HG02852 (cell line): Measurements from ENCODE around the gene UBP1.
"Not testable (repeated sequence)": the region's sequence is repeated elsewhere in the genome, so short reads cannot be mapped to it uniquely, and the experiment has no call there.

Experiments
- ATAC-seq: cut with Tn5 transposase; IDR thresholded peaks from one replicate; pipeline ENCODE4 v1.9.1; 2021; ENCODE audit warnings: mild to moderate bottlenecking, moderate library complexity; ENCODE audit not compliant: unreplicated experiment

UBP1 gene

GRCh38 chr3:33437556-33438283, 2.5 kb downstream of the UBP1 start:
- no peak for ATAC-seq

GRCh38 chr3:33433843-33434242, 6.4 kb downstream of the UBP1 start:
- no peak for ATAC-seq

DNA sequence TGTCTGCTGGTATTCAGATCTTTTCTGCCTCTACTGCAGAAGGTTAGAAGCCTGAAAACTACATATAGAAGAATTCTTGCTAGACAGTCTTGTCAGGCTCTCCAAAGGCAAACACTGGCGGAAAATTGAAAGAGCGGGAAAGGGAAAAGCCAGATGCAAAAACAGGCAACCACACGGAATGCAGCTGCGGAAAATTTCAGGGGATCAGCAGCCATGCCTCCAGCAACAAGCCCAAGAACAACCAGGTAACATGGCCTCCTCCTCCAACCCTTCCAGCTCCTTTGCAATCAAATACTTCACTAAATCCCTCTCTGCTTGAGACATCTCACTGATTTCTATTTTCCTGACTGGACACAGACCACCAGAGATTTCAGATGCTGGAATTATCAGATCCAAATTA, 9.6 kb downstream of the UBP1 start:
- no peak for ATAC-seq

- ATAC-seq = no peak
Observed at GRCh38 chr3:33430061-33430460, 10.1 kb downstream of the UBP1 start.

DNA sequence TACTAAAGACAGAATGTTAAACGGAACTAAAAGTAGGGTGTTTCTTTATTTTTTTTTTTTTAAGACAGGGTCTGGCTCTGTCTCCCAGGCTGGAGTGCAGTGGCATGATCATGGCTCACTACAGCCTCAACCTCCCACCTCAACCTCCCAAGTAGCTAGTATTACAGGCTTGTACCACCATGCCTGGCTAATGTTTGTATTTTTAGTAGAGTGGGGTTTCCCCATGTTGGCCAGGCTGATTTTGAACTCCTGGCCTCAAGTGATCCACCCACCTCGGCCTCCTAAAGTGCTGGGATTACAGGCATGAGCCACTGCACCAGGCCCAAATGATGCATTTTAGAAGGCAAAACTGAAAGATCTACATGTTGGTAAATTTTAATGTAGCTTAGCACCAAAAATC, 10.9 kb downstream of the UBP1 start:
- ATAC-seq = not testable (repeated sequence)

DNA sequence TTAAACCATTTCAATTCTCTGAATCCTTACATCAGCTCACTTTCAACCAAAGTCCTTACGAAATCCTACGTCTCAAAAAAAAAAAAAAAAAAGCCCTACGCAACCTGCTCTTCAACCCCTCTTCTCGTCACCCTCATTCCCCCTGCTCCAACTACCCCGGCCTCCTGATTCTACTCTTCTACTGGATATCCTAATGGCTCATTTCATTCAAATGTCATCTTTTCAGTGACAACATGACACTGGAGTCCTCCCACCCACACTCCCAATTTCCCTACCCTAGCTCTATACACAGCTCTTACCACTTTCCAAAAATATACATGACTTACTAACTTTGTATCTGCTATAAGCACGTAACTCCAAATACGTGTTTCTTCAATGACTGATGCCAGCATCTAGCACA, 11.5 kb downstream of the UBP1 start:
- ATAC-seq = no peak

- ATAC-seq = no peak
Observed at GRCh38 chr3:33426630-33427317, 13.4 kb downstream of the UBP1 start.

DNA sequence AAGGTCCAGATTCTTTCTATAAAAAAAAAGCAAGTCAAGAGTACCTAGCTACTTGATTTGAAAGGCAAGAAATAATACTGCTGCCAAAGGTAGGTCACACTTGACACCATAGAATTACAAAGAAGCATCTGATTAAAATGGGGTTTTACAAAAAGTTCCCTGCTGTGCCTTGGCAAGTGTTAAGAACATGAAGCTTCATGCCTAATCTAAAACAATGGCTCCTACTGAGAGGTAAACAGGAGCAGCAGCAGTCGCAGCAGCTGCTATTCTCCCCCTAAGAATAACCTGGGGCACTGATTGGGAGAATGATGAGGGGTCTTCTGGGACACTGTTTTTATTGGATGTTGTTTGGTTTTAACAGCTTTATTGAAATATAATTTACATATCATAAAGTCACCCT, 14.1 kb downstream of the UBP1 start:
- ATAC-seq = no peak

DNA sequence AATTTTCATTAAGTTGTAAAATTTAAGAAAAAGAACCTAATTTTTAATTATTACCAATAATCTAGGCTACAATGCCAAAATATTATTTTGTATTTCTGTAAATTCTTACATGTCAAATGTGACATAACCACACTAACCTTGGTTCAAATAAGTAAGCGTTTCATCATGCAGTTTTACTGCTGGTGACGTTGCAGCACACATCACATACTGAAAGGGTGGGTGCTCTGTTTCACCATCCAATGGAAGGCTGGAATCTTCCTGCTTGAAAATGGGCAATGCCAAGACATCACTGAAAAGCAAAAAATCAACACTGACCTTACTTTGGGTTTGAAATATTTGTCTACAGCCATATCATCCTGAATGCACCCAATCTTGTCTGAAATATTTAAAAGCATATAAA, 14.8 kb downstream of the UBP1 start:
- ATAC-seq = no peak

DNA sequence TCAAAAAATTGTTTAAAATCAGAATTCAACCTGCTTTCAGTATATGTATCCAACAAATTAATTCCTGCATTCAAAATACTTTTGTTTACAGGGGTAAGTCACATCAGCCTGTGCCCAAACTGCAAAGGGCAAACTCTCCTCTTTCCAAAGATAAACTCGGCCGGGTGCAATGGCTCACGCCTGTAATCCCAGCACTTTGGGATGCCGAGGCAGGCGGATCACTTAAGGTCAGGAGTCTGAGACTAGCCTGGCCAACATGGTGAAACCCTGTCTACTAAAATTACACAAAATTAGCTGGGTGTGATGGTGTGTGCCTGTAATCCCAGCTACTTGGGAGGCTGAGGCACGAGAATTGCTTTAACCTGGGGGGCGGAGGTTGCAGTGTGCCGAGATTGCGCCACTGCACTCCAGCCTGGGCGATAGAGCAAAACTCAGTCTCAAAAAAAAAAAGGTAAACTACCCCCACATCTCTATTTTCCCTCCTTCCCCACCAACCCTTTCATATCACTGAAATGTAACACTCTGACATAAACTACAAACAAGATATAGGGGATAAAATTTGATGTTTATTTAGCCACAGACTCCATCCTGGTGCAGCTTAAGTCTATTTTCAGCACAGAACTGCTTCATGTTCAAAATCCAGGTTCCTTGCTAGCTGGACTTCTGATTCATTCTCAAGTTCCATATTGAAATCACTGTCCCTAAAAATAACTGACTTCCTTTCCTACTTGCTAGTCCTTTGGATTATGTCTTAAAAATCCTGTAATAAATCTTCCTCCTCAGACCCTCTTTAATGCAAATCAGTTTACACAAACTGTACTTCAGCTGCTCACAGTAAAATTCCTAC, 15.4 kb downstream of the UBP1 start:
- no peak for ATAC-seq

GRCh38 chr3:33420966-33421365, 19.2 kb downstream of the UBP1 start:
- no peak for ATAC-seq

DNA sequence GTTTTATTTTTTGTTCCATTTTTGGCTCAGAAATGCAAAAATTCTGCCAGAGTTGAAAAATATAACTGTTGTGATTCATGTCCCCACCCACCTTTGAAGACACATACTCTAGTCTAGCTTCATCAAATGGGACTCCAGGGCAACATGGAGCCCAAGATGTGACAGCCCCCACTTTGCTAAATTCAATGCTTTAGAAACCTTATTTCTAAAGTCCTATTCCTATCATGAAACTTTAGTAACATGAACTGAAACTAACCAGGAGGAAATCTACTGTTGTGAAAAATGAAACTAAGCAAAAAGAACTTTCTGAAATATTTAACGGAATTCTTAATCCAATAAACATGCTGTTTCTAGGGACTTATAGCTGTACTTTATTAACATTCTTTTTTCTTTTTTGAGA, 20.3 kb downstream of the UBP1 start:
- no peak for ATAC-seq

GRCh38 chr3:33417066-33417673, 23.0 kb downstream of the UBP1 start:
- ATAC-seq = no peak

- ATAC-seq = not testable (repeated sequence)
Observed at GRCh38 chr3:33410816-33411215, 29.4 kb downstream of the UBP1 start.

DNA sequence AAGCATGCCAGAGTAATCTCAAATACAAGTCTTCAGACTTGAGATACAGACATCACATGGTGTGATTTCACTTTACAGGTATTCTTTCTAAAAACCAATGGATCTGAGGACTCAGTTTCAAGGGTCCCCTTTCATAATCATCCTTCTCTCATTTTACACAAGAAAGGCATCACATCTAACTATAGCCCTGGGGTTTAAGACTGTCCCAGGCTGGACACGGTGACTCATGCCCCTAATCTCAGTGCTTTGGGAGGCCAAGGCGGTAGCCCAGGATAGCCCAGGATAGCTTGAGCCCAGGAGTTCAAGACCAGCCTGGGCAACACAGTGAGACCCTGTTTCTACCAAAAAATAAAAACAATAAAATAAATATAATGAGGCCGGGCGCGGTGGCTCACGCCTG, 36.4 kb downstream of the UBP1 start:
- ATAC-seq = no peak

GRCh38 chr3:33402936-33403335, 37.3 kb downstream of the UBP1 start:
- ATAC-seq = no peak

DNA sequence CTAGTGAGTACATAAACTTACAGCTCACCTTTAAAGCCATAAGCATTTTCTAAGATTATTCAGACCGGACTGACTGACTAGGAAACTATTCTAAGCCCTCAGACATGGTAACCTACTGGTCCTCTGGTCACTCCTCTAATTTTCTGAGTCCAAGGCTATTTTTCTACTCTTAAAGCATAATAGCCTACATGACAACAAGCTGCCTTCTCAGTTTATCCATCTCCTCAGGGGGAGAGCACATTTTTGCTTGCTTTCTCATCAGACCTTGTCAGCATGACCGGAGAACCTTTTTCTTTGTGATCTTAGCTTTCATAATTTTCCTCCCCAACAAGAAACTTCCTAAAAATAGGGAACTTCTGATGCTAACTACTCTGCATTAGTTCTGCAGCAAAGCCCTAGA, 38.4 kb downstream of the UBP1 start:
- no peak for ATAC-seq

- no peak for ATAC-seq
Observed at GRCh38 chr3:33398410-33398809, 41.8 kb downstream of the UBP1 start.

DNA sequence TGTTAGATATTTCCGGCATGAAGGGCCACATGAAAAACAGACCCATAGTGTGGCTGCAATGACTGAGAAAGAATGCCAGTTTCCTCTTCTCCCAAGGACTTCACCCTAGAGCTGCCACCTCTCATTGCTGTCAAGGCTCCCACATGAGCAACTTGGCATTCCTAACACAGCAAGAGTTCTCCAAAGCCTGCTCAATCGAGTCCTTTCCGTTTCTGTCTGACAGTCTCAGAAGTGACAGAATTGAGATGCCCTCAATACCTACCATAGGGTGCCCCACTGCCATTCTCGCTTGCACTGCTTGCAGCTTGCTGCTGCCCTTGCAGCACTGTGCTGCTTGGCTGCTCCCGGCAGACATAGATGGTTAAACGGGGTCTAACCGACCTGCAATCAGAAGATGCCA, 44.3 kb downstream of the UBP1 start:
- ATAC-seq = no peak

- ATAC-seq = no peak
Observed at GRCh38 chr3:33394403-33395054, 45.7 kb downstream of the UBP1 start.

DNA sequence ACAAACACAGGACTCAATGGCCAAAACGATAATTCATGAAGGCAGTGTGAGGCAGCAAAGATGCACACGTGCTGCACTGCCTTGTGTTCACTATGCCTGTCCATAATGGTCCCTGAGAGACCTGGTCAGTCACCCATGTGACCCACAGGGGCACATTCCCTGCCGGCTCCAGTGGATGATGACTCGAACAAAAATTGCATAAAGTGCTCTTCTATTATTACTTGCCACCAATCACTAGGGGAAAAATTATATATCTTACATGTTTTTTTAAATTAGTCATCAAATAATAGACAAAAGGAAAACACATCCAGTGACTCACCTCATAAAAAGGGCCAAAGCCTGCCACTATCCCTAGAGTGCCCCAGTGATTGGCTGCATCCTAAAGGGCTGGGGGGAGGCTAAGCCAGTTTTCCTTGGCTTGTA, 47.5 kb downstream of the UBP1 start:
- ATAC-seq = no peak
